ENCODE measurements around the gene CPNE9. TPM values are rescaled to one million over a fixed set of nuclear protein-coding genes. Genes with fewer than 3 reads are reported as not detected.

CPNE9 gene
- total RNA-seq, 1 donor from 2014 or later = not detected

DNA sequence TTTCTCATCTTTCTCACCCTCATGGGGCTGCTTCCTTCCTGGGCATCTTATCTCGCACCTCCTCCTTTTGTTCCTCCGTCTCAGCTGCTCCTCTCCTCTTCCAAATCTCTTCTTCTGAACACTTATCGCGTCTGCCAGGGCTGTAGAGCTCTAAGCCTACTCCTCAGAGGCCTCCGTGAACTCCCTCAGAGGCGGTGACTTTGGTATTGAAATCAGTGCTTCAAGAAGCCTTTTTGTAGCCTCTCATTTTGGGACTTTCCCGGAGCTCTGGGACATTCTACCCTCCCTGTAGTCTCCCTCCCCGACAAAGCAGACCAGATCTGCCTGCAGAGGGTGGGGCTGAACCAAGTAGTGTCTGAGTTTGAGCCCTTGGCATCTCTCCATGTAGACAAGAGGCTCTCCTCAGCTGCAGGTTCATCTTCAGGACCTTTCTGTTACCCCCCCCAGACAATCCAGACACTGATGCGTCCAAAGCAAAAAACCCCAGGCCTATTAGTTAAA is 17.5 kb upstream of the CPNE9 start:
- DNase-seq (ENCODE audit: low spot score) = no peak

DNA sequence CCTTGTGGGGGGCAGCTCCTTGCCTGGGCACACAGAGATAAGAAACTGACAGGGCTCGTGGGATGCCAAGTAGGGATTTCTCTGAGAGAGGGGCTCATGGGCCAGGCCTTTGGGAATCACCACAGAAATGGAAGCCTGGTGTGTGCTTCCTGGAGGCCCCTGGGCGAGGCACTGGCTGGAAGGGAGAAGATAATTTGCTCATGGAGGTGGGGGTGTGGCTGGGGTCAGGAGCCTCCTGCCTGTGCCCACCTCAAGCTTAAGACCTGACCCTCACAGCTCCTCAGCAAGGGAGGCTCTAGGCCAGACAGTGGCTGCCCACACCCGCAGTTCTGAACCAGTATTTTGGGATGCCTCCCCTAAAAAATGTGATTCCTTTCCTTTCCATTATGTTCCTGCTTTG is 16.9 kb upstream of the CPNE9 start:
- DNase-seq (ENCODE audit: low spot score) = no peak

DNA sequence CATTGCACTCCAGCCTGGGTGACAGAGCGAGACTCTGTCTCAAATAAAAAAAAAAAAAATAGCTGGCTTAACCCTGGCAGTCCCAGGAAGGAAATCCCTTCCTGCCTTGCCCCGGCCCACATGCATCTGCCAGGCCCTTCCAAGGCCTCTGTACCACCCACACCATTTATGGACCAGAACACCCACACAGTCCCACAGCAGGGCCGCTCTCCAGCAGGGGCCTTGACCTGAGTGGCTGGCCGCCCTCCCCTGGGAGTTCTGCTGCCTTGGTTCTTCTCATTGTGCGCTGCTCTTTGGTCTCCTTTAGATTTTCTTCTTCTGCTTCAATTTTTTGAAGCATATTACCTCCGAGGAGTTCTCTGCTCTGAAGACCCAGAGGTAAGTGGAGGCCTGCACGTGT is 16.1 kb upstream of the CPNE9 start:
- no peak for DNase-seq (ENCODE audit: low spot score)

DNA sequence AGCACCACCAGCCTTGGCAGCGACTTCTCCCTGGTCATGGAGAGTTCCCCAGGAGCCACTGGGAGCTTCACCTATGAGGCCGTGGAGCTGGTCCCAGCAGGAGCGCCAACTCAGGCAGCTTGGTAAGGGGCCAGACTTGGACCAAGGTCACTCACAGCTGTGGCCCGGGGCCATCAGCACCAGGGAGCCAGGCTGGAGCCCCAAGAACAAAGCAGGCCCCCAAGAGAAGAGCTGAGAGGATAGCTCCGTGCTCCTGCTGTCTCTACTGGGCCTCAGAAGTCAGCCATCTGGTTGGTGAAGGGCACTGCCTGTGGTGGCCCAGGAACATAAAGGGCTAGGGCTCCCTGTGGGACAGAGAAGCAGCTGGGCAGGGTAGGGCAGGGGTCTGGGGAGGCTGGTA is 14.7 kb upstream of the CPNE9 start:
- DNase-seq (ENCODE audit: low spot score) = no peak

DNA sequence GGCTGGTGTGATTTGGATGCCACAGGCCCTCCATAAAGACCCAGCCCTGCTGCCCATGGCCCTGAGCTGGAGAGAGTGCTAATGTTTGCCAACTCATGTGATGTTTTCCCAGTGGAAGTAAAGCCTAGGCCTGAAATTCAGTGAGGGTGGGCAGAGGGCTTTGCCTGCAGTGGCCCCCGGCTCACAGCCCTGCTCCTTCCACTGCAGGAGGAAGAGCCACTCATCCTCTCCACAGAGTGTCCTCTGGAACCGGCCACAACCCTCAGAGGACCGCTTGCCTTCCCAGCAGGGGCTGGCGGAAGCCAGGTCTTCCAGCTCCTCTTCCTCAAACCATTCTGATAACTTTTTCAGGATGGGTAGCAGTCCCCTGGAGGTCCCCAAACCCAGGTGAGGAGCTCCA is 13.9 kb upstream of the CPNE9 start:
- no peak for DNase-seq (ENCODE audit: low spot score)

DNA sequence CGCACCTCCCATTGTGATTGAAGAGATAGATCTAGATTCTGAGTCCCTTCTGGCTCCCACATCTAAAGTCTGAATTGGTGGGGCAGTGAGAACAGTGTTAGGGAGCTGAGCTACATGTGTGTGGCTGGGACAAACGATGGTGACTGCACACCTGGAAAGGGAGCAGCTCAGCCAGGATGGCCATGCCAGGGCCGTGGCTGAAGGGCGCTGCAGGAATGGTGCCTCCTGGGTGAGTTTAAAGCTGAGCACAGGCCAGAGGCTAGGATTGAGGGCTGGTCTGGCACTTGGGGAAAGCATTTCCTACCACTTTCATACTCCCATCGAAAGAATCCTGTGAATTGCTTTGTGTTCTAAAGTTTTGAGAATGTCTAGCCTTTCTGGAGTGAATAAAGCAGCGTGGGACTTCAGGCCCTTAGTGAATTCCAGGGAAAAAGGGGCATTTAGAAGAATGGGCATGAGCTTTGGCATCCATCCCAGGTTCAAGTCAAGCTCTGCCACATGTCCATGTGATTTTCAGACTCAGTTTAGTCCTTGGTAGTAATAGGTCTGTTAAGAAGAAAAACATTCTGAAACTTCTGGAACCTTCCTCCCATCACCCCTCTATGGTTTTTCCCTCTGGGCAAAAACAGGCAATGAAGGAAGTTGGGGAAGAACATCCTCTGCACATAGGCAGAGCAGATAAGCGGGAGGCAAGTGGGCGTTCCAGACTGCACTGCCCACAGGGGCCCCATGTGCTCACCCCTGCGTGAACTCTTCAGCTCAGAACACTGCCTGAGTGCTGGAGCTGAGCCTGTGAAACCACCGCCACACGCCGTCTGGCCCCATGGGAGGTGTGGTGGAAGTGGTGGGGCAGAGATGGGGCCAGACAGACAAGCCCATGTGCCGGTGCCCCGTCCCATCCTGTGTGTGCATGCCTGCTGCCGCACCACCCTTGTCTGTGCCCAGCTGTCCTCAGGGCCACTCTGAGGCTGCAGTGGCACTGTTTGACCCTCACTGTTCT is 12.9 kb upstream of the CPNE9 start:
- no peak for DNase-seq (ENCODE audit: low spot score)

DNA sequence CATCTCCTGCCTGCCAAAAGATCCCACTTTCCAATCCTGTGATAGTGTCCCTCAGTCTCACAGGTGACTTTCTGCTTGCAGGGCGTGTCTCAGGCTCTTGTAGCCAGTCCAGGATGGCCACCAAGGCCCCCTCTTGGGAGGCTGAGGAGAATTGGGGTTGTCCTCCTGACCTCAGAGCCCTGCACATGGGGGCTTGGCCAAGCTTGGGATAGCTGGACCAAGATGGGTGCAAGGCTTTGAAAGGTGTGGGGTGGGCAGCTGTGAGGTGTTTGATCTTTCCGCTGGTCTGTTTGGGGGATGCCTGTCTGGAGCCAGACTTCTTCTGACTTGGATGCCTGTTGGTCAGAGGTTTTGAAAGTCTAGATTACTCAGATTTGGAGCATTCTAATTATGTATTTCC is 12.0 kb upstream of the CPNE9 start:
- DNase-seq (ENCODE audit: low spot score) = no peak

DNA sequence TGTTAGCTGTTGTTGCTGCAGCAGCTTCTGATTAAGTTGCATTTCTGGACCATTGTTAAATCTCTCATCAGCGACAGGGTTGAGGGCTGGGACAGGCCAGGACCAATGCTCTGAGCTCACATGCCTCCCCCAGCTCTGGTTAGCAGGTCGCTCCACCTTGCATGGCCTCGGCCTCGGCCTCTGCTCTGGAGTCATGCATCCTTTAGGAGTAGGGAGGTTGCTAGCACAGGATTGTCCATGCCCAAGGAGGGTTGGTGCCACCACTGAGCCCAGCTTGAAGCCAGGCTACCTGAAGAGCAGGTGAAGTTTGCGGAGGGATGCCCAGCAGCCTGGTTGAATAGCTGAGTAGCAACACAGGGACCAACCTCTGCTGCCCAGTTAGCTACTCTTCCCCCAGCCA is 11.2 kb upstream of the CPNE9 start:
- DNase-seq (ENCODE audit: low spot score) = no peak

DNA sequence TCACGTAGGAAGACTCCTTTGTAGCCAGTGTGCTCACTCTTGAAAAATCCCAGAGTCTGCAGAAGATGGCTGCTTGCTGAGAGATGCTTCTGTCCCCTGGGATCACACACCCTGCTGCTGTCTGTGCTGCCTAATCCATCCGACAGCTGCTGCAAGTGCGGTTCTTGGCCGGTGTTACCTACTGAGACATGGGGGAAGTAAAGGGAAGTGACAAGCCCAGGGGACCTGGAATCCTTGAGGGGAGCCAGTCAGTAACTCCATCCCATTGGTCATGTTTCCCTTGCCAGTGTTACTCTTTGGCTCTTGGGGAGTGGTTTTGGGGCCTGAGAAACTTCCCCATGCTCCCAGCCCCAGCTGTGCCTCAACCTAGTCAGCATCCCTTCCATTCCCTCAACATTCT is 8.3 kb upstream of the CPNE9 start:
- no peak for DNase-seq (ENCODE audit: low spot score)

DNA sequence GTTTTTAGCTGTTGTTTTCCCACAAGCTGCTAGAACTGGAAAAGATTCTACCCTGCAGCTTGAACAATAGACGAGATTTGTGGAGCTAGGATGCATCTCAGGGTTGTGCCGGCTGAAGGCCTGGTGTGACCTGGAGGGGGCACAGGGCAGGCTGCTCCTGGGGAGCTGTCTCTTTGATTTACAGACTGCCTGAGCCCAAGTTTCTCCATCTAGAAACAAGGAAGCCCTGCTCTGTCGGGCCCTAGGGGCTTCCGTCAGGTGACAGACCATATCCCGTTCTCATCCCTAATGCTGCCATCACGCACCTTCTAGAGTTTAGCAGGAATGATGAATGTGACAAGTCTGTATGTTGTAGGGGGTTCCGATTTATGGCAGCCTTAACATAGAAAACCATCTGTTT is 7.9 kb upstream of the CPNE9 start:
- DNase-seq (ENCODE audit: low spot score) = no peak

DNA sequence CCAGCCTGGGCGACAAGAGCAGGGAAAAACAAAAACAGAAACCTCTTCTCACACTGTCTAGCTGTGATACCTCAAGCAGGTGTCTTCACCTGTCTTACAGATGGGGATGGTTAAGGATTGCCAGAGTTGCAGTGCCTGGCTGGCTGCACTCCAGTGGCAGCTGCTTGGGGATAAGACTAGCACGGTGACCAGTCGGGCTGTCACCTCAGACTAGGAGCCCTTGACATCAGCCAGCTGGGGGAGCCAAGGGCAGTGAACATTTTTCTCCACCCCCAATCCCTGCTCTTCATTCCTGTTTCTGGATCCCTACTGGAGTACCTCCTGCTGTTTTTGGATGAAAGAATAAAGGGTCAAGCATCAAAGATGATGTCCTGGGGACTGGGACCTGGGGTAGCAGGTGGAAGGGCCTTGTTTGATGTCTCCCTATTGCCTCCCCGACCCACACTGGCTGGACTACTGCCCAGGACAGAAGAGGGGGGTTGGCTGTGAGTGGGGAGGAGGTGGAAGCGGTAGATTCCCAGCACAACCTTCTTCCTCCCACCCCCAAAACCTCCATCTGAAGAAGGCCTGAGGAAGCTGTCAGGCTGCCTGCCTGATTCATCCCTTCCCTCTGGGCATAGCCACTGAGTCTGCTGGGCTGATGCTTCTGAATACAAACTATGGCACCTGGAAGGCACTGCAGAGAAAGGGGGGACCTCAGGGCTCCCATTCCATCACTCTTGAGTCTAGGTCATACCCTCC is 7.0 kb upstream of the CPNE9 start:
- DNase-seq (ENCODE audit: low spot score) = no peak

DNA sequence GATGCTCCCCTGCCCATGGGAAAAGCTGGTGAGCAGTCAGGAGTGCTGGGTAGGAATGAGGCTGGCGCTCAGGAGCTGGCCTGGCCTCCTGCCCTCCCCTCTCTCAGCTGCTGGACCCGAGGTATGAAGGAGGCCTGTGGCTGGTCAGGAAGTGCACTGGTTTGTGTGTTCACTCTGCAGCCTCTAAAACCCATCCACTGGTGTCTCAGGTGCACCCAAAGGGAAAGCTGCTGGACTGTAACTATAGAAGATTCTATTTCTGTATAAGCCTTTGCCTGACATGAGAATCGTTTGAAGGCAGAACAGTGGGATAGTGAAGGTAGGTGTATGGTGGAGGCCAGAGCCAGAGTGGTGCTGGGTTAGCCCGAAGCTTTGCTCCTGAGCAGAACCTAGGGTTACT is 5.7 kb upstream of the CPNE9 start:
- DNase-seq (ENCODE audit: low spot score) = no peak

DNA sequence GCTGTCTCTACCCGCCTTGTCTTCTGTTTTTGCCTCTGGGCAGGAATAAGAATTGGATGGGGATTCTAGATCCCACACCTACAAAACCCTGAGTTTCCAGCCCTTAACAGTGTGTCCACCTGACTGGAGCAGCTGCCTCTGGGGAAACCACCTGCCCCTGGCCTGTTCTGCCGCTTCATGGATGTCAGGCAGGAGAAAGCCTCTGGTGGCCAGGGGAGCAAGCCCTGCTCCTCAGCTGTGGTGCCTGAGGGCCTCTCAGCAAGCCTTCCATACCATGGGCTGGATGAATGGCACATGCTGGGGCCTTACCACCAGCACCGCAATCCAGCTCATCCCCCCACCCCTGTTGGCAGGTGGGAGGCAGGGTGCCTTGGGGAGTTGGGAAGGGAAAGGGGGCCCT is 5.3 kb upstream of the CPNE9 start:
- DNase-seq (ENCODE audit: low spot score) = no peak

DNA sequence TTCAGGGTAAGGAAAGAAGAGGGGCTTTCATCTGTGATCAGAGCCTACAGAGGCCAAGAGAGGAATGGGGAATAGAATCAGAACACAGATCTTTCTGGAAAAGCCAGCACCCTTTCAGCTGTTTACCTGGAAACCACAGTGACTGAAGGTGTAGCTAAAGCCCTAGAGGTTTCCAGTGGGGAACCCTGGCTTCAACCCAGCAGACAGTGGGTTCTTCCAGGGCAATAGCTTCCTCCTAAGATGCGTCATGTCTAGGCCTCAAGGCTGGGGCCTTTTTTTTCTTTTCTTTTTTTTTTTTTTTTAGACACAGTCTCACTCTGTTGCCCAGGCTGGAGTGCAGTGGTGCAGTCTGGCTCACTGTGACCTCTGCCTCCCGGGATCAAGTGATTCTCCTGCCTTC is 3.1 kb upstream of the CPNE9 start:
- DNase-seq (ENCODE audit: low spot score) = no peak

DNA sequence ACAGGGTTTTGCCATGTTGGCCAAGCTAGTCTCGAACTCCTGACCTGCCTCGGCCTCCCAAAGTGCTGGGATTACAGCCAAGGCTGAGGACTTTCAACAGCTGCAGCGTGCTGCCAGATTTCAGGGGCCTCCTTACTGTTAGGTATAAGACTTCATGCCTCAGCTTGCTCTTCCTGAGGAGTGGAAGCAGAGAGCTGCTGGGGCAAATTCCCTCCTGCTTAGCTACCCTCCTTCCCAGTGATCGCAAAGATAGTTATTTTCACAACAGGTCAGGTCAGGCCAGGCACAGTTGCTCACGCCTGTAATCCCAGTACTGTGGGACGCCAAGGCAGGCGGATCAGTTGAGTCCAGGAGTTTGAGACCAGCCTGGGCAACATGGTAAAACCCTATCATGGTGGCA is 2.6 kb upstream of the CPNE9 start:
- DNase-seq (ENCODE audit: low spot score) = no peak

DNA sequence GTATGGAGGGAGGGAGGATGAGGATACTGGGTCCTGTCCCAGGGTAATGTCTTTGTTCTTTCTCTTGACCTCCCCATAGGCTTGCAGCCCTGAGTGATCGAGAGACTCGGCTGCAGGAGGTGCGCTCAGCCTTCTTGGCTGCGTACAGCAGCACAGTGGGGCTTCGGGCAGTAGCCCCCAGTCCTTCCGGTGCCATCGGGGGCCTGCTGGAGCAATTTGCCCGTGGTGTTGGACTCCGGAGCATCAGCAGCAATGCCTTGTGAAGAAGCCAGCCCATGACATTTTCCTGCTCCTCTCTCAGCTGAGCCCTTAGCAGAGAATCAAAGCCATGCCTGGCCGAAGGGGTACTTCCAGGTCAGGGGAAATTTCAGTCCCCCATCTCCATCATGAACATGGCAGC is 1.9 kb upstream of the CPNE9 start:
- no peak for DNase-seq (ENCODE audit: low spot score)

DNA sequence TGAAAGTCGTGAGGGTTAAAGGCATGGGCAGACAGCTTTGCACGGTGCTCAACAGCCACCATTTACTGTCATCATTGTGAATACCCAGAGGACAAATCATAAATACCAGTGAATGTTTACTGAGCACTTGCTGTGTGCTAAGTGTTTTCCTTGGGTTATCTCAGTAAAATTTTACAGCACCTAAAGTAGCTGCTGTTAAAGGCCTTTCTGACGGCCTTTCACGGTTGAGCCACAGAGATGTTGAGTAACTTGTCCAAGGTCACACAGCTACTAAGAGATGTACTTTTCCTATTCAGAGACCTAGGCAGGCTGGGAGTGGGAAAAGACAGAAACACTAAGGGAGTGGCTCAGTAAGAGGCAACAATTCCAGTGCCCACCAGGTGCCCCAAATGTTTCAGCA is 393 bp upstream of the CPNE9 start:
- no peak for DNase-seq (ENCODE audit: low spot score)

DNA sequence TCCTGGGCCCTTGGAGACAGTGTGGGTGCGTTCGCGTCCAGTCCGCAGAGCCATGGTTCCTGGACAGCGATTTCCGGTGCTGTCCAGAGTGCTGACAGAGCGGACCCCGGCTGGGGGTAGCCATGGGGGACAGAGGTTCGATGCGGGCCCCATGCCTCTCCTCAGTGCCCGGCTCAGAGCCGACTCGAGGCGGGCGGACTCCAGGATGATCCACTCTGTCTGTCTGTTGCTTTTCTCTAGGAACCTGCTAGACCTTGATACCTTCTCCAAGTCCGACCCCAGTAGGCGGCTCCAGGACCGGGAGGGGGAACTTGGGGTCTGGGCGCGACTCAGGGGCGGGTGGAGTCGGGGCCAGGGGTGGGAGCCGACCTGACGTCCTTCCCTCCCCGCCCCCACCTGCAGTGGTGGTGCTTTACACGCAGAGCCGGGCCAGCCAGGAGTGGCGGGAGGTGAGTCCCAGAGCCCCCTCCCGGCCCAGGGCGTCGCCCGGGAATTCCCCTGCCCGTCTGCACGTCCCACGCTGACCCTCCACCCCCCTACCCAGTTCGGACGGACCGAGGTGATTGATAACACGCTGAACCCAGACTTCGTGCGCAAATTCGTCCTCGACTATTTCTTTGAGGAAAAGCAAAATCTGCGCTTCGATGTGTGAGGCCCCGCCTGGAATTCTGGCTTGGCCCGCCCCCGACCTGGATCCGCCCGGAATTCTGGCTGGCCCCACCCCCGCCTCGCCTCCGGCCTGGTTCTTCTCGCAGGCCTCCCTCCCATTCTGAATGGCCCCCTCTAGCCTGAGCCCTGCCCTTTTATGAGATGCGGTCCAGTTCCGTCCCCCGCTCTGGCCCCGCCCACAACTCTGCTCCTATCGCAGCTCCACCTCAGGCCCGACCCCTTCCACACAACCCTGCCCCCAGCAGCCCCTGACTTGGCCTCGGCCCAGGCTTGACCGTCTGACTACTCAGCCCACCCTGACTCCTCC is 1.0 kb downstream of the CPNE9 start:
- no peak for DNase-seq (ENCODE audit: low spot score)

DNA sequence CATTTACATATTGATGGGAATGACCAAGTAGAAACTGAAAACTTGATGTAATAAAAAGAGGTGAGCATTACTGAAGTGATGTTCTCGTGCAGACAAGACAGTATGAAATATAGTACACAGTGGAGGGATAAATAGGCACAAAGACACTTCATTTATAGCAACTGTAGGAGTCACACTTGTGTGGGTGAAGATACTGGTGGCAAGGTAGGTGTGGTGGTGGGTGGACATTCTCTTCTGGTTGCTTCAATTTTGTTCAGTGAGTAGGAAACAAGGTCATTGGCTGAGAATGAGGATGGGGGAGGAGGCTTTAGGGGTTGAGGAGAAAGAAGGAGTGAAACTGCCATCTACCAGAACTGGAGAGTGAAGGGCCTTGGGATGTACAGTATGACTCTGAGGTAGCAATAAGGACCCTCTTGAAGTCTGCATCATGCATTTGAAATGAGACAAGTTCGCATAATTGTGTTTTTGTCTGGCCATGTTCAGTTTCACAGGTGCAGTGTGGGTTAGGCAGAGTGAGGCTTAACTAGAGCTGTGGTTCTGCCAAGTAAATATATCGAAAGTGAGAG is 6.6 kb downstream of the CPNE9 start:
- no peak for DNase-seq (ENCODE audit: low spot score)

DNA sequence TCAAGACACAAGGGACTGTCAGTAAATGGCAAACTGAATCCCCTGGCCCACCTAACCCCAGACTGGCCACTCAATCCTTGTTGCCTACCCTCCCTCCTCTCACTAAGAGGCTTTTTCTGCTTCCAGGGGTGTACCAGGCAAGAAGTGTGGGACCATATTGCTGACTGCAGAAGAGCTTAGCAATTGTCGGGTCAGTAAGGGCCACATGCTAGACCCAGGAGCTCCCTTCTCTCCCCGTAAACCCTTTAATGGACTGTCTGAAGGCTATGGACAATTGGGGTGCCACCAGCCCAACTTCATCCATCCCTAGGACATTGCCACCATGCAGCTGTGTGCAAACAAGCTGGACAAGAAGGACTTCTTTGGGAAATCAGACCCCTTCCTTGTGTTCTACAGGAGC is 8.8 kb downstream of the CPNE9 start:
- no peak for DNase-seq (ENCODE audit: low spot score)

DNA sequence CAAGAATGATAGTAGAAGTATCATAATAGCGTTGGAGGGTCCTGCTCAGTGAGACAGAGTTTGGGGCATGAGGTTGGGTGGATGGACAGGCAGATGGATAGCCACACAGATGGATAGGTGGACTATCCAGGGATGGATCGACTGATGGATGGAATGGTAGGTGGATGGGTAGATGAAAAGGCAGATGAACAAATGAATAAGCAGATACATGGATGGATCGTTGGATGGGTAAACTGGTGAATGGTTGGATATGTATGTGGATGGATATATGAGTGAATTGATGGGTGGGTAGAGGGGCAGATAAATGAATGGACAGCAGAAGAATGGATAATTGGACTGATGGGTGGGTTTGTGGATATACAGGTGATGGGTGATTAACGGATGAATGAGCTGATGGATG is 9.5 kb downstream of the CPNE9 start:
- DNase-seq (ENCODE audit: low spot score) = no peak

Data from mesenteric fat pad (tissue), 1 donor.